PC-3 (cell line): ENCODE data around the gene P2RX3. TPM values are rescaled to one million over a fixed set of nuclear protein-coding genes. Genes with fewer than 3 reads are reported as not detected.

Source experiments
- ATAC-seq: fragments of 200-7000 bp; cut with Tn5 transposase; 2 replicates; pipeline ENCODE4 v1.9.1; 2020; ENCODE audit warnings: mild to moderate bottlenecking, moderate library complexity
- BruUV-seq: library from RNA; stranded (reverse); fragments of 400-500 nt; replicated peaks from 2 replicates; lab custom pipeline; 2021; lab: Mats Ljungman, UMichigan
- CTCF ChIA-PET: fragments of 300-600 bp; sonication (Branson Sonifier 250); formaldehyde crosslinking; loops from one replicate; lab custom pipeline; 2022; ENCODE audit warnings: antibody characterized with exemption; lab: Charles Lee
- POLR2A ChIA-PET: fragments of 300-600 bp; sonication (Branson Sonifier 250); formaldehyde crosslinking; loops from one replicate; lab custom pipeline; 2022; ENCODE audit warnings: antibody characterized with exemption; ENCODE audit not compliant: unreplicated experiment; lab: Charles Lee
- DNase-seq: peaks from one replicate; pipeline ENCODE4 v3.0.0-alpha.2; 2015
- H2AFZ ChIP-seq: fragments of 300-600 bp; sonication (generic); 2 replicates; pipeline ENCODE4 v1.6.0; 2016; ENCODE audit warnings: antibody characterized with exemption, low read length
- H3F3A ChIP-seq: fragments of 300-600 bp; sonication (generic); one replicate; pipeline ENCODE4 v1.6.0; 2017; ENCODE audit warnings: antibody characterized with exemption, low read length, control low read depth, mild to moderate bottlenecking; ENCODE audit not compliant: unreplicated experiment
- H3K27ac ChIP-seq: fragments of 300-600 bp; sonication (generic); 2 replicates; pipeline ENCODE4 v1.5.1; 2016; ENCODE audit warnings: mild to moderate bottlenecking, low read length
- H3K27me3 ChIP-seq: fragments of 300-600 bp; sonication (generic); 2 replicates; pipeline ENCODE4 v1.6.1; 2016; ENCODE audit warnings: low read length, mixed read lengths
- H3K36me3 ChIP-seq: fragments of 300-600 bp; sonication (generic); 2 replicates; pipeline ENCODE4 v1.6.1; 2016; ENCODE audit warnings: low read depth, mixed run types, low read length, mixed read lengths
- H3K4me1 ChIP-seq: fragments of 300-600 bp; sonication (generic); 2 replicates; pipeline ENCODE4 v1.5.1; 2016; ENCODE audit warnings: low read length; ENCODE audit not compliant: insufficient read depth
- H3K4me2 ChIP-seq: fragments of 300-600 bp; sonication (generic); 2 replicates; pipeline ENCODE4 v1.6.0; 2016; ENCODE audit warnings: low read length
- H3K4me3 ChIP-seq: fragments of 300-600 bp; sonication (generic); 2 replicates; pipeline ENCODE4 v1.5.1; 2016; ENCODE audit warnings: mild to moderate bottlenecking, low read length, mixed read lengths
- H3K79me2 ChIP-seq: fragments of 300-600 bp; sonication (generic); 2 replicates; pipeline ENCODE4 v1.6.1; 2017; ENCODE audit warnings: low read length, mixed read lengths
- H3K9ac ChIP-seq: fragments of 300-600 bp; sonication (generic); 2 replicates; pipeline ENCODE4 v1.6.0; 2016; ENCODE audit warnings: mild to moderate bottlenecking, low read length
- H3K9me2 ChIP-seq: fragments of 300-600 bp; sonication (generic); replicated peaks from 2 replicates; pipeline ENCODE4 v1.6.1; 2016; ENCODE audit warnings: mixed run types, low read length, mixed read lengths
- H3K9me3 ChIP-seq: fragments of 300-600 bp; sonication (generic); 2 replicates; pipeline ENCODE4 v1.6.1; 2016; ENCODE audit warnings: low read length, mixed read lengths
- H4K20me1 ChIP-seq: fragments of 300-600 bp; sonication (generic); 2 replicates; pipeline ENCODE4 v1.6.1; 2016; ENCODE audit warnings: low read length, mixed read lengths
- EZH2 ChIP-seq: fragments of 300-600 bp; sonication (generic); IDR thresholded peaks from one replicate; pipeline ENCODE4 v1.6.1; 2017; ENCODE audit warnings: antibody characterized with exemption, mild to moderate bottlenecking, low read length; ENCODE audit not compliant: unreplicated experiment
- EZH2phosphoT487 ChIP-seq: fragments of 300-600 bp; sonication (generic); IDR thresholded peaks from 2 replicates; pipeline ENCODE4 v1.6.1; 2018; ENCODE audit warnings: mild to moderate bottlenecking, antibody characterized with exemption, low read length, borderline replicate concordance
- intact Hi-C: fragments of 100-400 bp; cut with micrococcal nuclease; formaldehyde crosslinking; loops from 2 replicates; pipeline ENCODE4 v1.9.0; 2023
- total RNA-seq: library from RNA; depleted of rRNA; stranded (reverse); fragments of >200 nt; gene quantifications from 2 replicates; pipeline ENCODE4 v1.2.3, GENCODE V29; 2014
- TF ChIP-seq, protein P1 (sequence below): fragments of 300-600 bp; sonication (generic); conservative IDR thresholded peaks from 2 replicates; pipeline ENCODE4 v1.5.1; 2017; ENCODE audit warnings: antibody characterized with exemption, low read depth, mild to moderate bottlenecking, low read length

The P2RX3 gene
- total RNA-seq, 1 experiment from 2014 or later = not detected

DNA sequence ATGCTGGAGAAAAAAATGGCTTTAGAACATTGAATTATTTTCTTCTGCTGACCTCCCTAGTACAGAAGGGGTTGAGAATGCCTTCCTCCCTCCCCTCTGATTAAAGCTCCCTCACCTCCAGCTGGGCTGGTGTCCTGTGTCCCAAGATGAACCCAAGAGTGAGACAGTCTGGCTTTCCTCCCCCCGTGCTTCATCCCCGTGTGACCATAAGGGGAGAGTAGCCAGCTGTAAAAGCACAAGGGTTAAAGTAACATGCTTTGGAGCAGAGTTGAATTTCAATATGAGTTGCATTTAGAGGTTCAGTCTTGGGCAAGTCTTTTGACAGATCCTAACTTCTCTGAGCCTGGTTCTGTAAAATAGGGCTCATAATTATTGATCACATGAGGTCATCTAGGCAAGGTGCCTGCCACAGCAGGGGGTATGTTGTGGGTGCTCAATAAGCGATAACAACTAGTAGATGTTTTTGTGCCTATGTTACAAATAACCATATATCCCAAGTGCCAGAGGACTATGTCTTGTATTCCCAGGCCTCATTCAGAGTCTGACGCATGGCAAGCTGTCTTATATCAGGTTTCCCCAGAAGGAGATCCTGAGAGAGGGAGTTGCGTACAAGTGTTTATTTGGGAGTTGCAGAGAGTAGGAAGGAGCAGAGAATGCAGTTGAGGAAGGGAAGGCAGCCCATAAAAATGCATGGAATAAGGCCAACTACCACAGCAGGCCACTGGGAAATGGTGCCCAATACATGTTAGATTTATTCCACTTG, 48.2 kb downstream of the P2RX3 start:
- no TSS peak for BruUV-seq
- intact Hi-C loops = no loop called here

DNA sequence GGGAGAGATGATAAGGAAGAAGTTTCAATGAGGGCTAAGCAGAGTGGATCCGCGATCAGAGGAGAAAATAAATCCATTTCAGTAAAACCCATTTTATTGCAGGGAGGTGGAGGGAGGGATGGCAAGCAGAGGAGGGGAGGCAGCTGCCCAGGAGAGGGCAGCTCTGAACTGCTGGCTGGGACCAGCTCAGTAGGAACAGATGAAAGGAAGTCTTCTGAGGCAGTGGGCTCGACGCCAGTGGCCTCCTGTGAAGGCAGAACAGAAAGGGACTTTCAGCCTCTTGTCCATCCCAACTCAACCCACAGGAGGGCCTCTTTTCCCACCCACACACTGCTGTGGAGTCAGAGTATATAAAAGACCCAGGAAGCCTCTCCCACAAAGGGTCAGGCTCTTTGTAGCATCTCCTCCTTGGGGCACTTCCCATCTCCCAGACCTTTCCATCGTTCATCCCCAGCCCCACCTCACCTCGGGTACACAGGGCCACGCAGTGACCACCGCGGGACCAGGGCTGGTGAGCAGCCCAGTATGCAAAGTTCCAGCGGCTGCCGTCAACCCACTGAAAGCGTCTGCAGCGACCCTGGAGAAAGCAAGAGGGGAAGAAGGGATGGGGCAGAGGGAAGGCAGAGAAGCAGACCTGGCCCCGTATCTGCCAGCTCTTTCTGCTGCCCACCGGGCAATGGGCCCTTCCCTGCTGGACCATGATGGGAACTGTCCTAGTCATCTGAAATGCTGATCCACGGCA, 49.3 kb downstream of the P2RX3 start:
- H3K9me3 ChIP-seq = no peaks in the 10 kb centered on the region
- DNase-seq = peak; percentile 39
- H3K9ac ChIP-seq = no peak overlapping the region
- CTCF ChIA-PET = interaction anchor here (0.6 to 0.7 kb wide), 2 partner anchors 71 kb away, joined by 3 to 10 read pairs; no protein-coding TSS in a partner anchor
- no peak overlapping the region for H3K4me2 ChIP-seq
- no peak overlapping the region for H3K4me3 ChIP-seq
- no peaks in the 10 kb centered on the region for H3K9me2 ChIP-seq
- H3K27me3 ChIP-seq = peaks cover 61% of the 10 kb centered on the region
- no peak overlapping the region for H3K27ac ChIP-seq
- no peaks in the 10 kb centered on the region for H3F3A ChIP-seq
- H3K4me1 ChIP-seq = no peaks in the 10 kb centered on the region
- POLR2A ChIA-PET = no interaction called here
- no TSS peak for BruUV-seq
- H2AFZ ChIP-seq = no peak overlapping the region
- no peaks in the 10 kb centered on the region for H3K79me2 ChIP-seq
- TF ChIP-seq, protein P1, sequence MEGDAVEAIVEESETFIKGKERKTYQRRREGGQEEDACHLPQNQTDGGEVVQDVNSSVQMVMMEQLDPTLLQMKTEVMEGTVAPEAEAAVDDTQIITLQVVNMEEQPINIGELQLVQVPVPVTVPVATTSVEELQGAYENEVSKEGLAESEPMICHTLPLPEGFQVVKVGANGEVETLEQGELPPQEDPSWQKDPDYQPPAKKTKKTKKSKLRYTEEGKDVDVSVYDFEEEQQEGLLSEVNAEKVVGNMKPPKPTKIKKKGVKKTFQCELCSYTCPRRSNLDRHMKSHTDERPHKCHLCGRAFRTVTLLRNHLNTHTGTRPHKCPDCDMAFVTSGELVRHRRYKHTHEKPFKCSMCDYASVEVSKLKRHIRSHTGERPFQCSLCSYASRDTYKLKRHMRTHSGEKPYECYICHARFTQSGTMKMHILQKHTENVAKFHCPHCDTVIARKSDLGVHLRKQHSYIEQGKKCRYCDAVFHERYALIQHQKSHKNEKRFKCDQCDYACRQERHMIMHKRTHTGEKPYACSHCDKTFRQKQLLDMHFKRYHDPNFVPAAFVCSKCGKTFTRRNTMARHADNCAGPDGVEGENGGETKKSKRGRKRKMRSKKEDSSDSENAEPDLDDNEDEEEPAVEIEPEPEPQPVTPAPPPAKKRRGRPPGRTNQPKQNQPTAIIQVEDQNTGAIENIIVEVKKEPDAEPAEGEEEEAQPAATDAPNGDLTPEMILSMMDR = peak; percentile 44
- TF ChIP-seq EZH2phosphoT487 = no peak
- no peaks in the 10 kb centered on the region for H3K36me3 ChIP-seq
- intact Hi-C loops = no loop called here
- peak; percentile 50 for ATAC-seq
- H4K20me1 ChIP-seq = no peaks in the 10 kb centered on the region

More for the DNA sequence above, 48.2 kb downstream of the P2RX3 start:
- Histone ChIP-seq H3K79me2 (no peaks in the 10 kb centered on the region), H2AFZ (no peak overlapping the region), H3K4me2 (no peak overlapping the region), H3K27me3 (peaks cover 58% of the 10 kb centered on the region), H3K9me3 (no peaks in the 10 kb centered on the region), H3K27ac (no peak overlapping the region), H3K4me3 (no peak overlapping the region), H4K20me1 (no peaks in the 10 kb centered on the region), H3F3A (no peaks in the 10 kb centered on the region), H3K9me2 (no peaks in the 10 kb centered on the region), H3K9ac (no peak overlapping the region), H3K36me3 (no peaks in the 10 kb centered on the region), H3K4me1 (no peaks in the 10 kb centered on the region)
- CTCF ChIA-PET = no interaction called here
- DNase-seq (no peak), ATAC-seq (no peak)
- no peak for TF ChIP-seq EZH2
- TF ChIP-seq EZH2phosphoT487 = no peak
- TF ChIP-seq, protein P1 = no peak
- POLR2A ChIA-PET = no interaction called here
